Panc1 (cell line): ENCODE measurements around the gene SRSF4.

Experiments
- CTCF ChIP-seq: fragments of 450-650 bp; IDR thresholded peaks from 2 replicates; pipeline ENCODE4 v1.5.1; 2017; ENCODE audit warnings: mild to moderate bottlenecking
- TCF7L2 ChIP-seq: IDR thresholded peaks from 2 replicates; pipeline ENCODE4 v1.6.1; 2011; ENCODE audit warnings: mild to moderate bottlenecking, low read depth, low read length, inconsistent platforms

- TF ChIP-seq CTCF (no peak), TCF7L2 (no peak)
Measured at GRCh38 chr1:29186707-29187106, 5.0 kb upstream of the SRSF4 start.
